Measurements from ENCODE around the gene TRPM8.

DNA sequence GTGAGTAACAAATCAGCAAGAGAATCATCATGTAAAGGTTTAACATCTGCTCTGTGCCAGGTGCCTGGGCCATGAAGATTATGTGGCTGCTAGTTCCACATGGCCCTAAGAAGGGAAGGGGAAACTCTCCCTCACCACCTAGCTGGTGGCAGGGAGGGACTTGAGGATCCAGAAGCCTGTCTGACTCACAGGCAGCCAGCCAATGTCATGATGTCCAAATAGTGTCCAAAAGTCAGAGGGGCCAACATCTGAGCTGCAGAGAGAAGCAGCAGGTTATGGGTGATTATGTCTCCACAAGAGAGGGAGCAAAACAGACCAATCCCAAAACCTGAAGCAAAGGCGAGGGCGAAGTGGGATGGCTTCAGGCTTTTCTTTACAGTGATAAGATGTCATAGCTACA is 71.4 kb downstream of the TRPM8 start:
- no peak for TF ChIP-seq POLR2A (IDR thresholded peaks at IDR 0.05)
- TF ChIP-seq, protein P1, sequence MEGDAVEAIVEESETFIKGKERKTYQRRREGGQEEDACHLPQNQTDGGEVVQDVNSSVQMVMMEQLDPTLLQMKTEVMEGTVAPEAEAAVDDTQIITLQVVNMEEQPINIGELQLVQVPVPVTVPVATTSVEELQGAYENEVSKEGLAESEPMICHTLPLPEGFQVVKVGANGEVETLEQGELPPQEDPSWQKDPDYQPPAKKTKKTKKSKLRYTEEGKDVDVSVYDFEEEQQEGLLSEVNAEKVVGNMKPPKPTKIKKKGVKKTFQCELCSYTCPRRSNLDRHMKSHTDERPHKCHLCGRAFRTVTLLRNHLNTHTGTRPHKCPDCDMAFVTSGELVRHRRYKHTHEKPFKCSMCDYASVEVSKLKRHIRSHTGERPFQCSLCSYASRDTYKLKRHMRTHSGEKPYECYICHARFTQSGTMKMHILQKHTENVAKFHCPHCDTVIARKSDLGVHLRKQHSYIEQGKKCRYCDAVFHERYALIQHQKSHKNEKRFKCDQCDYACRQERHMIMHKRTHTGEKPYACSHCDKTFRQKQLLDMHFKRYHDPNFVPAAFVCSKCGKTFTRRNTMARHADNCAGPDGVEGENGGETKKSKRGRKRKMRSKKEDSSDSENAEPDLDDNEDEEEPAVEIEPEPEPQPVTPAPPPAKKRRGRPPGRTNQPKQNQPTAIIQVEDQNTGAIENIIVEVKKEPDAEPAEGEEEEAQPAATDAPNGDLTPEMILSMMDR (IDR thresholded peaks at IDR 0.05) = no peak

All from uterus (tissue), 2 donors.